Esophagus squamous epithelium (tissue), 5 donors: Measurements from ENCODE around the gene TMCO6. TPM values are rescaled to one million over a fixed set of nuclear protein-coding genes. Genes with fewer than 3 reads are reported as not detected.
"Not testable (repeated sequence)": the region's sequence is repeated elsewhere in the genome, so short reads cannot be mapped to it uniquely, and the experiment has no call there.

Experiments
- DNase-seq: peaks from one replicate; lab custom pipeline; 2025; lab: John Stamatoyannopoulos, UW
- H3K27ac ChIP-seq, 4 donors: fragments of 200-600 bp; sonication (generic); one replicate each; pipeline ENCODE4 v1.5.1; 2016 to 2019; ENCODE audit warnings: mild to moderate bottlenecking in 1 of 4
- H3K27me3 ChIP-seq, 4 donors: fragments of 200-600 bp; sonication (generic); 1 replicate in 3 of 4; 2 replicates in 1 of 4; pipeline versions ENCODE4 v1.5.1 to v1.6.0; 2017 to 2021; ENCODE audit warnings: antibody characterized with exemption in 1 of 4
- H3K36me3 ChIP-seq, 3 donors: fragments of 200-600 bp; sonication (generic); one replicate each; pipeline ENCODE4 v1.5.1; 2016 to 2019
- H3K4me1 ChIP-seq, 3 donors: fragments of 200-600 bp; sonication (generic); one replicate each; pipeline ENCODE4 v1.5.1; 2017 to 2019
- H3K4me3 ChIP-seq, 4 donors: fragments of 200-600 bp; sonication (generic); 1 replicate in 3 of 4; 2 replicates in 1 of 4; pipeline ENCODE4 v1.5.1; 2016 to 2019; ENCODE audit warnings: mild to moderate bottlenecking in 2 of 4, moderate library complexity in 1 of 4
- H3K9me3 ChIP-seq, 3 donors: fragments of 200-600 bp; sonication (generic); one replicate each; pipeline ENCODE4 v1.5.1; 2016 to 2019
- POLR2A ChIP-seq, 4 donors: fragments of 450-650 bp; IDR thresholded peaks; one replicate each; pipeline ENCODE4 v1.6.1; 2017; ENCODE audit warnings: antibody characterized with exemption in 4 of 4, mild to moderate bottlenecking in 4 of 4, moderate library complexity in 3 of 4
- WGBS, 2 donors: methylation state at CpG; one replicate each; pipeline ENCODE4 v1.1.5; 2018; 5-methylcytosine and 5-hydroxymethylcytosine counted together
- intact Hi-C: fragments of 100-400 bp; cut with DNase I; formaldehyde crosslinking; loops from one replicate; pipeline ENCODE4 v1.15.0; 2022
- total RNA-seq, 4 donors: library from RNA; depleted of rRNA; stranded (reverse); fragments of >200 nt; gene quantifications; one replicate each; pipeline ENCODE4 v1.1.0, GENCODE V29; 2016
- TF ChIP-seq, protein P1 (sequence below), 6 experiments: fragments of 450-650 bp in 4 of 6; fragments of 200-600 bp in 2 of 6; sonication (generic) in 2 of 6; IDR thresholded peaks; one replicate each; pipeline ENCODE4 v1.5.1; 2016 to 2019; ENCODE audit warnings: antibody characterized with exemption in 6 of 6, mild to moderate bottlenecking in 4 of 6, moderate library complexity in 4 of 6
- donor health status: DM: yes; HTN: yes; CAD: no.

TMCO6 gene
- total RNA-seq, 4 donors from 2014 or later: 18.4 to 46.7 (median 28.2) TPM

DNA sequence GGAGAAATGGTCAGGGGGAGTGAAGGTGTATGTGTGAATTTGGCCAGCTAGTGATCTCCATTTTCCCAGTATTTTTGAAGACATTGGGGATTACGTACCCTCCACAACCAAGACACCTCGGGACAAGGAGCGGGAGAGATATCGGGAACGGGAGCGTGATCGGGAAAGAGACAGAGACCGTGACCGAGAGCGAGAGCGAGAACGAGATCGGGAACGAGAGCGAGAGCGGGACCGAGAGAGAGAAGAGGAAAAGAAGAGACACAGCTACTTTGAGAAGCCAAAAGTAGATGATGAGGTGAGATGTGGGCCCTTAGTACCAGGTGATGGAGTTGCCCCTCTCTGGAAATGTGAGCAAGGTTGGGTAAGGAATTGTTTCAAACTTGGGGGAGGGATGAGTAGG, 19.6 kb downstream of the TMCO6 start:
- Histone ChIP-seq H3K27ac (no peak overlapping the region), H3K36me3 (peaks cover 26 to 96% (median 75%) of the 10 kb centered on the region in 3 donors), H3K27me3 (no peaks in the 10 kb centered on the region), H3K4me3 (no peak overlapping the region), H3K9me3 (no peaks in the 10 kb centered on the region), H3K4me1 (peaks cover 0 to 5% (median 3%) of the 10 kb centered on the region in 3 donors)
- 96% methylated on average over 17 of the region's 17 CpGs for WGBS, 2 donors
- no peak for DNase-seq
- intact Hi-C loops: no loop called here
- TF ChIP-seq POLR2A (IDR thresholded peaks at IDR 0.05): no peak
- TF ChIP-seq, protein P1, sequence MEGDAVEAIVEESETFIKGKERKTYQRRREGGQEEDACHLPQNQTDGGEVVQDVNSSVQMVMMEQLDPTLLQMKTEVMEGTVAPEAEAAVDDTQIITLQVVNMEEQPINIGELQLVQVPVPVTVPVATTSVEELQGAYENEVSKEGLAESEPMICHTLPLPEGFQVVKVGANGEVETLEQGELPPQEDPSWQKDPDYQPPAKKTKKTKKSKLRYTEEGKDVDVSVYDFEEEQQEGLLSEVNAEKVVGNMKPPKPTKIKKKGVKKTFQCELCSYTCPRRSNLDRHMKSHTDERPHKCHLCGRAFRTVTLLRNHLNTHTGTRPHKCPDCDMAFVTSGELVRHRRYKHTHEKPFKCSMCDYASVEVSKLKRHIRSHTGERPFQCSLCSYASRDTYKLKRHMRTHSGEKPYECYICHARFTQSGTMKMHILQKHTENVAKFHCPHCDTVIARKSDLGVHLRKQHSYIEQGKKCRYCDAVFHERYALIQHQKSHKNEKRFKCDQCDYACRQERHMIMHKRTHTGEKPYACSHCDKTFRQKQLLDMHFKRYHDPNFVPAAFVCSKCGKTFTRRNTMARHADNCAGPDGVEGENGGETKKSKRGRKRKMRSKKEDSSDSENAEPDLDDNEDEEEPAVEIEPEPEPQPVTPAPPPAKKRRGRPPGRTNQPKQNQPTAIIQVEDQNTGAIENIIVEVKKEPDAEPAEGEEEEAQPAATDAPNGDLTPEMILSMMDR (IDR thresholded peaks at IDR 0.05): no peak

DNA sequence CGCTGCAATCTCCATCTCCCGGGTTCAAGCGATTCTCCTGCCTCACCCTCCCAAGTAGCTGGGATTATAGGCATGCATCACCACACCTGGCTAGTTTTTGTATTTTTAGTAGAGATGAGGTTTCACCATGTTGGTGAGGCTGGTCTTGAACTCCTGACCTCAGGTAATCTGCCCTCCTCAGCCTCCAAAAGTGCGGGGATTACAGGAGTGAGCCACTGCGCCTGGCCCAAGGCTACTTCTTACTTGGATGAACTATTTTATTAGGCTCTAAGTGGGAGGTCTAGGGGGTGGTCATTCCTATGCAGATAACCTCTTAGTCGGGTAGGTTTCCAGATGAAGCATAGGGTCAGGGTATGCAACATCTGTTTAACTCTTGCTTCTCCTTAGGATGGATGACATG, 21.1 kb downstream of the TMCO6 start:
- Histone ChIP-seq H3K36me3 (peaks cover 21 to 81% (median 60%) of the 10 kb centered on the region in 3 donors), H3K4me1 (peaks cover 2 to 12% (median 5%) of the 10 kb centered on the region in 3 donors)
- H3K27me3 ChIP-seq, intact Hi-C loops, H3K27ac ChIP-seq, H3K9me3 ChIP-seq, H3K4me3 ChIP-seq, DNase-seq: not testable (repeated sequence)
- 89% methylated on average over 6 of the region's 6 CpGs for WGBS, 2 donors

GRCh38 chr5:140664030-140664358, 24.7 kb downstream of the TMCO6 start:
- Histone ChIP-seq H3K4me1 (peaks cover 12 to 34% (median 16%) of the 10 kb centered on the region in 3 donors), H3K4me3 (peak overlapping the region; percentile 62 to 96 (median 90)), H3K9me3 (no peaks in the 10 kb centered on the region), H3K27me3 (no peaks in the 10 kb centered on the region), H3K27ac (peak overlapping the region; percentile 89 to 99 (median 94)), H3K36me3 (peaks cover 14 to 71% (median 35%) of the 10 kb centered on the region in 3 donors)
- 4 to 7% methylated on average over 9 to 18 of the region's 18 CpGs for WGBS, 2 donors
- no peak for DNase-seq
- TF ChIP-seq POLR2A (IDR thresholded peaks at IDR 0.05): no peak
- TF ChIP-seq, protein P1 (IDR thresholded peaks at IDR 0.05): no peak
- intact Hi-C loops: no loop called here

DNA sequence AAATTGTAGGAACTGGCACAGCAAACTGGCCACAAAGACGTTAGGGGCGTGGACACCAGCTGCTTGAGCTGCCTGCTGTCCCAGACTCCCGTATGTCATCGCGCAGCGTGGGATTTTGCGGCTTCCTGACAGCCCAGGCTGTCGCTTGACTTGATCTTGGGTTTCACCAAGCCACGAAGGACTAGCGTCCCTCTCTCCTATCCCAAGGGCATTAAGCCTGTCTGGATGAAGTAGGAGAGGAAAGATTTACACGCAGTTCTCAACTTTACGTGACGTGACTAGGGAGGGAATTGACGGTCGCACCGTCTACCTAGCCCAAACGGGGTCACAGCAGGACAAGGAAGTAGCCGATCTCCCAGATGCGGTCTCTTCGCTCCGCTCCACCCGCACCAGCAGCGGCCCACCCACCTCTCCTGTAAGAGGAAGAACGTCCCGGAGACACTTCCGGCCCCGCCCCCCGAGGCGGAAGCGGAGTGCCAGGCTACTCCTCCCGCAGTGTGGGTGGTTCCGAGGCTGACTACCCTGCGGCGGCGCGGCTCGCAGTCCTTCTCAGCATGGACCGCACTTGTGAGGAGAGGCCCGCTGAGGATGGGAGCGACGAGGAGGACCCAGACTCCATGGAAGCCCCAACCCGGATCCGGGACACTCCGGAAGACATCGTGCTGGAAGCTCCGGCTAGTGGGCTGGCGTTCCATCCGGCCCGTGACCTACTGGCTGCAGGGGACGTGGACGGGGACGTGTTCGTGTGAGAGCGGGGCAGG, 25.3 kb downstream of the TMCO6 start, which contains the start of gene WDR55:
WDR55 (plus strand) TSS at position 546 of the 761 bp plus-strand sequence; CDS start at position 555, 9 bp downstream.
- intact Hi-C loops: no loop called here
- TF ChIP-seq, protein P1 (IDR thresholded peaks at IDR 0.05): no peak
- peak in 3 of 4 donors; percentile 56 to 83 (median 64) for TF ChIP-seq POLR2A (IDR thresholded peaks at IDR 0.05)
- Histone ChIP-seq H3K4me3 (peak within 1 kb of the TSS; percentile 62 to 96 (median 90)), H3K4me1 (peaks cover 12 to 34% (median 16%) of the 10 kb centered on the region in 3 donors), H3K9me3 (no peaks in the 10 kb centered on the region), H3K36me3 (peaks cover 12 to 71% (median 35%) of the 10 kb centered on the region in 3 donors), H3K27ac (peak within 1 kb of the TSS; percentile 89 to 99 (median 94)), H3K27me3 (no peaks in the 10 kb centered on the region)
- peak; percentile 83 for DNase-seq
- WGBS, 2 donors: 0% methylated on average over 11 to 22 of the region's 54 CpGs

DNA sequence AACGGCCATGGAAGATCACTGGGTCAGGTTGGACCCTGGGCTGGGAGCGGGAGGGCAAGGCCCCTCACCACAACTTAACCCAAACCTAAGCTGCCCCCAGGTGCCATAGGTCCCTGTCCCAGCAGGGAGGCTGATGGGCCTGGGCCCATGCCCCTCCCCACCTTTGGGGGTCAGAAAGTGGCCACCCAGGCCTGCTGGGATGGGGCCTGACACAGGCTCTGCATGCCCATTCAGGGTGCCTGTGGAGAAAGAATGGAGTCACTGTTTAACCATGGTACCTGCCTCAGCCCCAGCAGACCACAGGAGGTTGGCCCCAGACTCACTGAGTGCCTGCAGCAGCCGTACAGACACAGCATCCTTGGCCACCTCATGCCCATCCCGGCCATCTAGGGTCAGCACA, 31.8 kb downstream of the TMCO6 start:
- intact Hi-C loops, H3K27ac ChIP-seq, H3K4me3 ChIP-seq, H3K9me3 ChIP-seq, H3K27me3 ChIP-seq, DNase-seq: not testable (repeated sequence)
- Histone ChIP-seq H3K4me1 (peaks cover 4 to 25% (median 5%) of the 10 kb centered on the region in 3 donors), H3K36me3 (peaks cover 17 to 97% (median 24%) of the 10 kb centered on the region in 3 donors)
- WGBS, 2 donors: 100% methylated on average over 2 of the region's 4 CpGs; no CpG with 5 or more reads in 1 of the 2 donors

- H3K27ac ChIP-seq: no peak overlapping the region
- H3K4me3 ChIP-seq: no peak overlapping the region
- DNase-seq: no peak
- no peak for TF ChIP-seq POLR2A (IDR thresholded peaks at IDR 0.05)
- TF ChIP-seq, protein P1 (IDR thresholded peaks at IDR 0.05): no peak
- intact Hi-C loops: no loop called here
- peaks cover 0 to 19% (median 0%) of the 10 kb centered on the region in 3 donors for H3K4me1 ChIP-seq
- WGBS, 2 donors: 89% methylated on average over 1 of the region's 7 CpGs
- H3K27me3 ChIP-seq: no peaks in the 10 kb centered on the region
- H3K36me3 ChIP-seq: peaks cover 20 to 100% (median 30%) of the 10 kb centered on the region in 3 donors
- H3K9me3 ChIP-seq: no peaks in the 10 kb centered on the region
Observed at GRCh38 chr5:140671472-140672125, 32.3 kb downstream of the TMCO6 start.
